Measurements from ENCODE around the gene STAB1. TPM values are rescaled to one million over a fixed set of nuclear protein-coding genes. Genes with fewer than 3 reads are reported as not detected.

Gene STAB1
- total RNA-seq, 4 donors from 2014 or later: 10.3 to 27.2 (median 23.3) TPM

- Histone ChIP-seq H3K27me3 (no peaks in the 10 kb centered on the region), H3K27ac (peak overlapping the region; percentile 94 to 99 (median 97)), H3K4me3 (peak overlapping the region; percentile 73 to 95 (median 86)), H3K36me3 (peaks cover 0 to 22% of the 10 kb centered on the region in 2 donors), H3K4me1 (peaks cover 45% of the 10 kb centered on the region in 2 donors), H3K9me3 (no peaks in the 10 kb centered on the region)
- intact Hi-C loops (cut with DNase I; ENCODE audit: low total_unique reads) (loop anchor here (5.0 to 10.0 kb wide), 4 partner anchors 82 to 390 kb away; partner anchors contain the start of genes GLYCTK, TWF2 and UQCC5), in situ Hi-C loops (cut with MboI; ENCODE audit: low sequenced_read_pairs in 4 of 4) (no loop called here)
- no peak for DNase-seq
- no peak for TF ChIP-seq CTCF (IDR thresholded peaks at IDR 0.05 in 4 of 5, conservative IDR thresholded peaks at IDR 0.05 in 1 of 5)
- no peak for TF ChIP-seq POLR2A (IDR thresholded peaks at IDR 0.05)
- peak; percentile 2 to 5 for ATAC-seq
Measured at GRCh38 chr3:52454938-52455282, 40.2 kb upstream of the STAB1 start.

- Histone ChIP-seq H3K36me3 (peaks cover 0 to 27% of the 10 kb centered on the region in 2 donors), H3K4me1 (peaks cover 38 to 39% of the 10 kb centered on the region in 2 donors), H3K4me3 (peak within 1 kb of the TSS; percentile 73 to 95 (median 86)), H3K27me3 (no peaks in the 10 kb centered on the region), H3K9me3 (no peaks in the 10 kb centered on the region), H3K27ac (peak within 1 kb of the TSS; percentile 94 to 99 (median 97))
- intact Hi-C loops (cut with DNase I; ENCODE audit: low total_unique reads) (loop anchor here (10.0 kb wide), 2 partner anchors 171 to 389 kb away; partner anchors contain the start of gene GLYCTK), in situ Hi-C loops (cut with MboI; ENCODE audit: low sequenced_read_pairs in 4 of 4) (no loop called here)
- TF ChIP-seq CTCF (IDR thresholded peaks at IDR 0.05 in 4 of 5, conservative IDR thresholded peaks at IDR 0.05 in 1 of 5): no peak
- peak; percentile 73 to 76 for TF ChIP-seq POLR2A (IDR thresholded peaks at IDR 0.05)
- DNase-seq: peak; percentile 82 to 90
- peak; percentile 43 to 61 for ATAC-seq
Measured at GRCh38 chr3:52455283-52456168, 39.6 kb upstream of the STAB1 start, which contains the start of gene NISCH. Gene NISCH, plus strand, starts transcription at chr3:52455604. Its CDS starts 38 bp downstream, at chr3:52455642.

GRCh38 chr3:52456169-52456799, 38.9 kb upstream of the STAB1 start:
- H3K36me3 ChIP-seq: peaks cover 0 to 35% of the 10 kb centered on the region in 2 donors
- ATAC-seq (no peak), DNase-seq (no peak)
- H3K4me3 ChIP-seq: peak overlapping the region; percentile 73 to 95 (median 86)
- TF ChIP-seq POLR2A (IDR thresholded peaks at IDR 0.05) (no peak), CTCF (IDR thresholded peaks at IDR 0.05 in 4 of 5, conservative IDR thresholded peaks at IDR 0.05 in 1 of 5) (no peak)
- intact Hi-C loops (cut with DNase I; ENCODE audit: low total_unique reads) (loop anchor here (10.0 kb wide), 2 partner anchors 171 to 389 kb away; partner anchors contain the start of gene GLYCTK), in situ Hi-C loops (cut with MboI; ENCODE audit: low sequenced_read_pairs in 4 of 4) (no loop called here)
- no peaks in the 10 kb centered on the region for H3K9me3 ChIP-seq
- peak overlapping the region; percentile 94 to 99 (median 97) for H3K27ac ChIP-seq
- no peaks in the 10 kb centered on the region for H3K27me3 ChIP-seq
- H3K4me1 ChIP-seq: peaks cover 31 to 38% of the 10 kb centered on the region in 2 donors

- no peaks in the 10 kb centered on the region for H3K27me3 ChIP-seq
- H3K4me1 ChIP-seq: peaks cover 26 to 37% of the 10 kb centered on the region in 2 donors
- TF ChIP-seq CTCF (IDR thresholded peaks at IDR 0.05 in 4 of 5, conservative IDR thresholded peaks at IDR 0.05 in 1 of 5): no peak
- TF ChIP-seq POLR2A (IDR thresholded peaks at IDR 0.05): no peak
- H3K4me3 ChIP-seq: peak overlapping the region; percentile 73 to 95 (median 86)
- peaks cover 0 to 36% of the 10 kb centered on the region in 2 donors for H3K36me3 ChIP-seq
- ATAC-seq (no peak), DNase-seq (no peak)
- in situ Hi-C loops (cut with MboI; ENCODE audit: low sequenced_read_pairs in 4 of 4): no loop called here
- peak overlapping the region; percentile 94 to 99 (median 97) for H3K27ac ChIP-seq
- H3K9me3 ChIP-seq: no peaks in the 10 kb centered on the region
- intact Hi-C loops (cut with DNase I; ENCODE audit: low total_unique reads): loop anchor here (10.0 kb wide), 2 partner anchors 172 to 388 kb away; partner anchors contain the start of gene GLYCTK
Measured at GRCh38 chr3:52456800-52457183, 38.3 kb upstream of the STAB1 start.

All from gastrocnemius medialis (tissue), 4 donors.